Ishikawa (cell line): ENCODE data around the gene SUSD5.

Experiments used
- CEBPB ChIP-seq: IDR thresholded peaks from 2 replicates; pipeline ENCODE4 v1.6.1; 2012
- CREB1 ChIP-seq: IDR thresholded peaks from 2 replicates; pipeline ENCODE4 v1.6.1; 2012; ENCODE audit warnings: low read depth
- EGR1 ChIP-seq: IDR thresholded peaks from 2 replicates; pipeline ENCODE4 v1.6.1; 2012
- EP300 ChIP-seq: IDR thresholded peaks from 2 replicates; pipeline ENCODE4 v1.6.1; 2012; ENCODE audit warnings: borderline replicate concordance
- FOXM1 ChIP-seq: IDR thresholded peaks from 2 replicates; pipeline ENCODE4 v1.6.1; 2012; ENCODE audit warnings: low read depth, borderline replicate concordance
- NFIC ChIP-seq: IDR thresholded peaks from 2 replicates; pipeline ENCODE4 v1.6.1; 2012
- RAD21 ChIP-seq: IDR thresholded peaks from 2 replicates; pipeline ENCODE4 v1.6.1; 2012; ENCODE audit warnings: low read depth
- TAF1 ChIP-seq: IDR thresholded peaks from 2 replicates; pipeline ENCODE4 v1.6.1; 2012; ENCODE audit warnings: low read depth, mild to moderate bottlenecking
- TCF12 ChIP-seq: IDR thresholded peaks from 2 replicates; pipeline ENCODE4 v1.6.1; 2012; ENCODE audit warnings: low read depth
- TEAD4 ChIP-seq: IDR thresholded peaks from 2 replicates; pipeline ENCODE4 v1.6.1; 2012
- YY1 ChIP-seq: IDR thresholded peaks from 2 replicates; pipeline ENCODE4 v1.6.1; 2012; ENCODE audit warnings: low read depth
- ZBTB7A ChIP-seq: IDR thresholded peaks from 2 replicates; pipeline ENCODE4 v1.6.1; 2012; ENCODE audit warnings: low read depth
- TF ChIP-seq, protein P1 (sequence below): IDR thresholded peaks from 2 replicates; pipeline ENCODE4 v1.6.1; 2012
- TF ChIP-seq, protein P2 (sequence below): IDR thresholded peaks from 2 replicates; pipeline ENCODE4 v1.6.1; 2012; ENCODE audit warnings: low read depth, mild to moderate bottlenecking
- TF ChIP-seq, protein P3 (sequence below): IDR thresholded peaks from 2 replicates; pipeline ENCODE4 v1.6.1; 2012

SUSD5 gene

DNA sequence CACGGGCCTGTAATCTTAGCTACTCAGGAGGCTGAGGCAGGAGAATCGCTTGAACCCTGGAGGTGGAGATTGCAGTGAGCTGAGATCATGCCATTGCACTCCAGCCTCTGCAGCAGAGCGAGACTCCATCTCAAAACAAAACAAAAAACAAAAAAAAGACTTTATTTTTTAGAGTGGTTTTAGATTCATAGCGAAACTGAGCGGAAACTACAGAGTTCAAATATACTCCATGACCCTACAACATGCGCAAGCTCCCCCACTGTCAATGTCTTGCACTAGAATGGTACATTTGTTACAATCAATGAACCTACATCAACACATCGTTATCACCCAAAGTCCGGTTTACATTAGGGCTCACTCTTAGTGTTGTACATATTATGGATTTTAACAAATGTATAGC, 107.0 kb downstream of the SUSD5 start:
- TF ChIP-seq, protein P1, sequence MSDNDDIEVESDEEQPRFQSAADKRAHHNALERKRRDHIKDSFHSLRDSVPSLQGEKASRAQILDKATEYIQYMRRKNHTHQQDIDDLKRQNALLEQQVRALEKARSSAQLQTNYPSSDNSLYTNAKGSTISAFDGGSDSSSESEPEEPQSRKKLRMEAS, result no peak
- TF ChIP-seq TEAD4, result no peak

DNA sequence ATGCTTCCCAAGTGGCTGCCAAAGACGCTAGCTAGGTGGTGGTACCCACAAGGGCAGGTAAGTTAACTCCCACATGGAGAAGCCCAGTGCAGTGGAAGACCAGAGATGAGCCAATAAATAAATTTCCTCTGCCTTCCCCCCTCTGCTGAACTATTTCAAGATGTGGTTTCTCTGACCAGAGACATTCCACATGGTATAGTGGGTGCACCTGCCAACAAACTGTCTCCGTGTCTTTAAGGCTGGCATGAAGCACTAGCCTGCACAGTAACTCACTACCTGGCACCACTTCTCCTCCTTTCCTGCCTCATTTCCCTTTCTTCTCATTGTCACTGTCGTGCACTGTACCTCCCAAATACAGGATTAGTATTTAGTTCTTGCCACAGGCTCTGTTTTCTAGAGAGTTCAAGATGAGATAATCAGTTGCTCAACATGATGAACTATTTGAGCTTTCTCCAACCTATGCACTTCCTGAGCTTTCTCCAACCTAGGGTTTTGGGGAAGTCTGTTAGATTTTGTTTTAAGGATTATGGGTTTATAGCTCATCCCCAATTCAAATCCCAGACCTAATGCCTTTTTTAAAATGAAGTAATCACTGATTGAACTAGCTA, 113.2 kb downstream of the SUSD5 start:
- no peak for TF ChIP-seq CEBPB
- TF ChIP-seq, protein P2, sequence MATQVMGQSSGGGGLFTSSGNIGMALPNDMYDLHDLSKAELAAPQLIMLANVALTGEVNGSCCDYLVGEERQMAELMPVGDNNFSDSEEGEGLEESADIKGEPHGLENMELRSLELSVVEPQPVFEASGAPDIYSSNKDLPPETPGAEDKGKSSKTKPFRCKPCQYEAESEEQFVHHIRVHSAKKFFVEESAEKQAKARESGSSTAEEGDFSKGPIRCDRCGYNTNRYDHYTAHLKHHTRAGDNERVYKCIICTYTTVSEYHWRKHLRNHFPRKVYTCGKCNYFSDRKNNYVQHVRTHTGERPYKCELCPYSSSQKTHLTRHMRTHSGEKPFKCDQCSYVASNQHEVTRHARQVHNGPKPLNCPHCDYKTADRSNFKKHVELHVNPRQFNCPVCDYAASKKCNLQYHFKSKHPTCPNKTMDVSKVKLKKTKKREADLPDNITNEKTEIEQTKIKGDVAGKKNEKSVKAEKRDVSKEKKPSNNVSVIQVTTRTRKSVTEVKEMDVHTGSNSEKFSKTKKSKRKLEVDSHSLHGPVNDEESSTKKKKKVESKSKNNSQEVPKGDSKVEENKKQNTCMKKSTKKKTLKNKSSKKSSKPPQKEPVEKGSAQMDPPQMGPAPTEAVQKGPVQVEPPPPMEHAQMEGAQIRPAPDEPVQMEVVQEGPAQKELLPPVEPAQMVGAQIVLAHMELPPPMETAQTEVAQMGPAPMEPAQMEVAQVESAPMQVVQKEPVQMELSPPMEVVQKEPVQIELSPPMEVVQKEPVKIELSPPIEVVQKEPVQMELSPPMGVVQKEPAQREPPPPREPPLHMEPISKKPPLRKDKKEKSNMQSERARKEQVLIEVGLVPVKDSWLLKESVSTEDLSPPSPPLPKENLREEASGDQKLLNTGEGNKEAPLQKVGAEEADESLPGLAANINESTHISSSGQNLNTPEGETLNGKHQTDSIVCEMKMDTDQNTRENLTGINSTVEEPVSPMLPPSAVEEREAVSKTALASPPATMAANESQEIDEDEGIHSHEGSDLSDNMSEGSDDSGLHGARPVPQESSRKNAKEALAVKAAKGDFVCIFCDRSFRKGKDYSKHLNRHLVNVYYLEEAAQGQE, result no peak
- TF ChIP-seq EP300, result no peak
- TF ChIP-seq TEAD4, result no peak
- TF ChIP-seq TCF12, result no peak
- TF ChIP-seq, protein P3, sequence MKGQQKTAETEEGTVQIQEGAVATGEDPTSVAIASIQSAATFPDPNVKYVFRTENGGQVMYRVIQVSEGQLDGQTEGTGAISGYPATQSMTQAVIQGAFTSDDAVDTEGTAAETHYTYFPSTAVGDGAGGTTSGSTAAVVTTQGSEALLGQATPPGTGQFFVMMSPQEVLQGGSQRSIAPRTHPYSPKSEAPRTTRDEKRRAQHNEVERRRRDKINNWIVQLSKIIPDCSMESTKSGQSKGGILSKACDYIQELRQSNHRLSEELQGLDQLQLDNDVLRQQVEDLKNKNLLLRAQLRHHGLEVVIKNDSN, result no peak
- TF ChIP-seq FOXM1, result no peak
- no peak for TF ChIP-seq RAD21
- no peak for TF ChIP-seq ZBTB7A
- no peak for TF ChIP-seq CREB1
- TF ChIP-seq, protein P1, result no peak
- TF ChIP-seq YY1, result no peak
- TF ChIP-seq EGR1, result no peak
- TF ChIP-seq TAF1, result no peak
- no peak for TF ChIP-seq NFIC

- no peak for TF ChIP-seq CREB1
- no peak for TF ChIP-seq RAD21
- no peak for TF ChIP-seq YY1
- no peak for TF ChIP-seq NFIC
- TF ChIP-seq TEAD4, result no peak
These were observed 113.8 kb downstream of the SUSD5 start for GRCh38 chr3:33104803-33105202.

- TF ChIP-seq CEBPB (no peak), ZBTB7A (no peak), FOXM1 (no peak), TEAD4 (no peak), EP300 (no peak), YY1 (no peak), RAD21 (no peak), NFIC (no peak), CREB1 (no peak)
- TF ChIP-seq, protein P2, result no peak
- TF ChIP-seq, protein P3, result no peak
These were observed 115.1 kb downstream of the SUSD5 start for GRCh38 chr3:33103480-33103879.

GRCh38 chr3:33103034-33103433, 115.6 kb downstream of the SUSD5 start:
- TF ChIP-seq, protein P3, result no peak
- TF ChIP-seq TEAD4, result no peak
- no peak for TF ChIP-seq EP300
- no peak for TF ChIP-seq TCF12
- TF ChIP-seq NFIC, result no peak
- TF ChIP-seq ZBTB7A, result no peak
- TF ChIP-seq CREB1, result no peak
- no peak for TF ChIP-seq TAF1
- TF ChIP-seq FOXM1, result no peak
- no peak for TF ChIP-seq CEBPB
- no peak for TF ChIP-seq RAD21
- TF ChIP-seq EGR1, result no peak

- TF ChIP-seq EP300 (no peak), TCF12 (no peak), YY1 (no peak), EGR1 (no peak), ZBTB7A (no peak), NFIC (no peak), TAF1 (no peak)
- TF ChIP-seq, protein P2, result no peak
These were observed 118.4 kb downstream of the SUSD5 start for GRCh38 chr3:33100229-33100628.
